ENCODE results near the gene MED16. TPM values are rescaled to one million over a fixed set of nuclear protein-coding genes. Genes with fewer than 3 reads are reported as not detected.

MED16 gene
- total RNA-seq (2014; rRNA removed; shearing (Covaris generic)), result 20.9 and 26.6 TPM in 2 replicates
- 66.5 and 66.9 TPM in 2 replicates for polyA plus RNA-seq (2016; fragmentation: Nextera tagmentation; extraction: Ambion mirVana)

- no peaks in the 10 kb centered on the region for H3K9me2 ChIP-seq (ENCODE audit: insufficient read depth)
Observed at GRCh38 chr19:892894-893689, at the start of gene MED16, which contains the start of gene RNU6-9. TSS of gene MED16 (minus strand) at chr19:893187. CDS start at chr19:891131, 2,056 bp downstream. TSS of gene RNU6-9 (plus strand) at chr19:893484.

GRCh38 chr19:942133-942645, 49.2 kb upstream of the MED16 start:
- H3K36me3 ChIP-seq (ENCODE audit: low read depth), result no peaks in the 10 kb centered on the region; the same call in 1 of the 2 replicates
- no peaks in the 10 kb centered on the region for H3K9me3 ChIP-seq (ENCODE audit: low read depth)
- H3F3A ChIP-seq (ENCODE audit: insufficient read depth), result no peaks in the 10 kb centered on the region
- H3K79me2 ChIP-seq (ENCODE audit: insufficient read depth), result peaks cover 100% of the 10 kb centered on the region
- 97% methylated on average over 31 of the region's 32 CpGs for WGBS, 2 experiments (ENCODE audit: low coverage in 1 of 2, low lambda C conversion rate in 2 of 2, missing lambda C conversion rate in 2 of 2)
- H3K9me2 ChIP-seq (ENCODE audit: insufficient read depth), result no peaks in the 10 kb centered on the region
- no peak overlapping the region for H3K9ac ChIP-seq
- no peak overlapping the region for H3K4me3 ChIP-seq
- no peak for TF ChIP-seq EZH2phosphoT487 (IDR thresholded peaks at IDR 0.05; ENCODE audit: insufficient read depth, low read depth)
- H3K27ac ChIP-seq, result no peak overlapping the region
- DNase-seq, result no peak
- no peak overlapping the region for H3K4me2 ChIP-seq (ENCODE audit: unreplicated experiment)
- in situ Hi-C loops (cut with MboI), result no loop called here
- H2AFZ ChIP-seq, result no peak overlapping the region
- no peaks in the 10 kb centered on the region for H3K27me3 ChIP-seq (replicated peaks; ENCODE audit: insufficient read depth)
- no peaks in the 10 kb centered on the region for H4K20me1 ChIP-seq (ENCODE audit: insufficient read depth)
- H3K4me1 ChIP-seq (ENCODE audit: insufficient read depth), result no peaks in the 10 kb centered on the region

More at GRCh38 chr19:892894-893689, at the start of gene MED16, which contains the start of gene RNU6-9:
- Histone ChIP-seq H3K9me3 (ENCODE audit: low read depth) (no peaks in the 10 kb centered on the region), H3K27ac (peak within 1 kb of the TSS; percentile 90), H3K4me3 (peak within 1 kb of the TSS; percentile 94), H3K4me2 (ENCODE audit: unreplicated experiment) (peak within 1 kb of the TSS; percentile 88), H3K36me3 (ENCODE audit: low read depth) (no peaks in the 10 kb centered on the region), H4K20me1 (ENCODE audit: insufficient read depth) (no peaks in the 10 kb centered on the region), H3K27me3 (replicated peaks; ENCODE audit: insufficient read depth) (no peaks in the 10 kb centered on the region), H2AFZ (peak within 1 kb of the TSS; percentile 79), H3K79me2 (ENCODE audit: insufficient read depth) (peaks cover 17% of the 10 kb centered on the region), H3K9ac (peak within 1 kb of the TSS; percentile 90), H3F3A (ENCODE audit: insufficient read depth) (peaks cover 11% of the 10 kb centered on the region), H3K4me1 (ENCODE audit: insufficient read depth) (no peaks in the 10 kb centered on the region)
- TF ChIP-seq EZH2phosphoT487 (IDR thresholded peaks at IDR 0.05; ENCODE audit: insufficient read depth, low read depth) (no peak), EZH2 (IDR thresholded peaks at IDR 0.05; ENCODE audit: insufficient read depth, poor library complexity, severe bottlenecking) (no peak)
- peak; percentile 99 for DNase-seq
- in situ Hi-C loops (cut with MboI), result no loop called here
- 1% methylated on average over 25 to 54 of the region's 69 CpGs for WGBS, 2 experiments (ENCODE audit: low coverage in 1 of 2, low lambda C conversion rate in 2 of 2, missing lambda C conversion rate in 2 of 2)

- H3K9ac ChIP-seq, result no peak overlapping the region
Observed at GRCh38 chr19:941292-942132, 48.5 kb upstream of the MED16 start.

More at GRCh38 chr19:941292-942132, 48.5 kb upstream of the MED16 start:
- H3K4me1 ChIP-seq (ENCODE audit: insufficient read depth), result no peaks in the 10 kb centered on the region
- no peak for DNase-seq
- peaks cover 100% of the 10 kb centered on the region for H3K79me2 ChIP-seq (ENCODE audit: insufficient read depth)
- H3K36me3 ChIP-seq (ENCODE audit: low read depth), result no peaks in the 10 kb centered on the region; the same call in 1 of the 2 replicates
- H3K9me3 ChIP-seq (ENCODE audit: low read depth), result no peaks in the 10 kb centered on the region
- WGBS, 2 experiments (ENCODE audit: low coverage in 1 of 2, low lambda C conversion rate in 2 of 2, missing lambda C conversion rate in 2 of 2), result 93 to 95% methylated on average over 43 to 45 of the region's 45 CpGs
- no peak overlapping the region for H3K27ac ChIP-seq
- TF ChIP-seq EZH2 (IDR thresholded peaks at IDR 0.05; ENCODE audit: insufficient read depth, poor library complexity, severe bottlenecking) (no peak), EZH2phosphoT487 (IDR thresholded peaks at IDR 0.05; ENCODE audit: insufficient read depth, low read depth) (no peak)
- H3K4me2 ChIP-seq (ENCODE audit: unreplicated experiment), result no peak overlapping the region
- no peaks in the 10 kb centered on the region for H3K9me2 ChIP-seq (ENCODE audit: insufficient read depth)
- no peaks in the 10 kb centered on the region for H4K20me1 ChIP-seq (ENCODE audit: insufficient read depth)
- no peaks in the 10 kb centered on the region for H3F3A ChIP-seq (ENCODE audit: insufficient read depth)
- H2AFZ ChIP-seq, result no peak overlapping the region
- H3K4me3 ChIP-seq, result no peak overlapping the region
- no peaks in the 10 kb centered on the region for H3K27me3 ChIP-seq (replicated peaks; ENCODE audit: insufficient read depth)
- in situ Hi-C loops (cut with MboI), result no loop called here
